IPS-NIHi11 (cell line): Measurements from ENCODE around the gene IGSF21.
"Not testable (repeated sequence)": the region's sequence is repeated elsewhere in the genome, so short reads cannot be mapped to it uniquely, and the experiment has no call there.

Source experiments
- DNase-seq: peaks from one replicate; pipeline ENCODE4 v3.0.0; 2012; ENCODE audit warnings: mixed read lengths, low spot score

IGSF21 gene

GRCh38 chr1:18145851-18146618 is 38.4 kb downstream of the IGSF21 start:
- DNase-seq, result no peak

GRCh38 chr1:18146886-18147285 is 39.3 kb downstream of the IGSF21 start:
- no peak for DNase-seq

- DNase-seq, result no peak
Observed at GRCh38 chr1:18147672-18148071, 40.1 kb downstream of the IGSF21 start.

GRCh38 chr1:18148461-18148860 is 40.9 kb downstream of the IGSF21 start:
- DNase-seq, result no peak

- DNase-seq, result peak; percentile 56
Observed at GRCh38 chr1:18149027-18149641, 41.5 kb downstream of the IGSF21 start.

GRCh38 chr1:18151436-18152122 is 44.0 kb downstream of the IGSF21 start:
- no peak for DNase-seq

- DNase-seq, result peak; percentile 46
Observed at GRCh38 chr1:18154430-18155194, 47.0 kb downstream of the IGSF21 start.

- no peak for DNase-seq
Observed at GRCh38 chr1:18155881-18156385, 48.3 kb downstream of the IGSF21 start.

- no peak for DNase-seq
Observed at GRCh38 chr1:18157352-18157751, 49.8 kb downstream of the IGSF21 start.

GRCh38 chr1:18157968-18158367 is 50.4 kb downstream of the IGSF21 start:
- DNase-seq, result no peak

GRCh38 chr1:18158714-18159113 is 51.1 kb downstream of the IGSF21 start:
- no peak for DNase-seq

GRCh38 chr1:18160290-18160942 is 52.8 kb downstream of the IGSF21 start:
- DNase-seq, result no peak

- no peak for DNase-seq
Observed at GRCh38 chr1:18161690-18162089, 54.1 kb downstream of the IGSF21 start.

GRCh38 chr1:18165640-18166039 is 58.0 kb downstream of the IGSF21 start:
- DNase-seq, result not testable (repeated sequence)

GRCh38 chr1:18166341-18166740 is 58.7 kb downstream of the IGSF21 start:
- no peak for DNase-seq

GRCh38 chr1:18166929-18167328 is 59.3 kb downstream of the IGSF21 start:
- no peak for DNase-seq

- DNase-seq, result no peak
Observed at GRCh38 chr1:18170444-18170843, 62.8 kb downstream of the IGSF21 start.

GRCh38 chr1:18174037-18174436 is 66.4 kb downstream of the IGSF21 start:
- no peak for DNase-seq

GRCh38 chr1:18175051-18175450 is 67.5 kb downstream of the IGSF21 start:
- DNase-seq, result no peak

GRCh38 chr1:18175530-18176377 is 68.2 kb downstream of the IGSF21 start:
- DNase-seq, result no peak

- no peak for DNase-seq
Observed at GRCh38 chr1:18176619-18177018, 69.0 kb downstream of the IGSF21 start.
